ENCODE measurements around the gene GPALPP1.

DNA sequence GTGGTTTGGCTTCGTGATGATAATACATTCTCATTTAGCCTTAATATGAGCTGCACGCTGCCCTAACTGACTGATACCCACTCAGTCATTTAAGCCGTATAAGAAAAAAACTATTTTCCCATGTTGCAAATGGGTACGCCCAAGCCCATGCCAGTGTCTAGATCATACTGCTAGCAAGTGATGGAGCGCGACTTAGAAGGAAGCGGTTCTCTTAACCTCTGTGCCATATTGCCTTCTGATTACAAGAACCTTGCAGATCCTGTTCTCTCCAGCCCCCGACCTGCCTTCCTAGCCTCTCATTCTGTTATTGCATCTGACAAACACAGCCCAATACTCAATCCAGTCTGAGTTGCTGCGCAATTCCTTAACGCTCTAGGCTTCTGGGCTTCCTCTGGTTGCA, 603 bp downstream of the GPALPP1 start:
- TF ChIP-seq, protein P1, sequence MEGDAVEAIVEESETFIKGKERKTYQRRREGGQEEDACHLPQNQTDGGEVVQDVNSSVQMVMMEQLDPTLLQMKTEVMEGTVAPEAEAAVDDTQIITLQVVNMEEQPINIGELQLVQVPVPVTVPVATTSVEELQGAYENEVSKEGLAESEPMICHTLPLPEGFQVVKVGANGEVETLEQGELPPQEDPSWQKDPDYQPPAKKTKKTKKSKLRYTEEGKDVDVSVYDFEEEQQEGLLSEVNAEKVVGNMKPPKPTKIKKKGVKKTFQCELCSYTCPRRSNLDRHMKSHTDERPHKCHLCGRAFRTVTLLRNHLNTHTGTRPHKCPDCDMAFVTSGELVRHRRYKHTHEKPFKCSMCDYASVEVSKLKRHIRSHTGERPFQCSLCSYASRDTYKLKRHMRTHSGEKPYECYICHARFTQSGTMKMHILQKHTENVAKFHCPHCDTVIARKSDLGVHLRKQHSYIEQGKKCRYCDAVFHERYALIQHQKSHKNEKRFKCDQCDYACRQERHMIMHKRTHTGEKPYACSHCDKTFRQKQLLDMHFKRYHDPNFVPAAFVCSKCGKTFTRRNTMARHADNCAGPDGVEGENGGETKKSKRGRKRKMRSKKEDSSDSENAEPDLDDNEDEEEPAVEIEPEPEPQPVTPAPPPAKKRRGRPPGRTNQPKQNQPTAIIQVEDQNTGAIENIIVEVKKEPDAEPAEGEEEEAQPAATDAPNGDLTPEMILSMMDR (IDR thresholded peaks at IDR 0.05; ENCODE audit: low read depth, low read length, poor library complexity, severe bottlenecking), result no peak
- TF ChIP-seq EZH2phosphoT487 (IDR thresholded peaks at IDR 0.05; ENCODE audit: borderline replicate concordance, low read length), result no peak

Measured in DOHH2 (cell line).